Sigmoid colon (tissue), 7 donors: ENCODE results near the gene SEMA4B. TPM values are rescaled to one million over a fixed set of nuclear protein-coding genes. Genes with fewer than 3 reads are reported as not detected.

Source experiments
- DNase-seq: peaks from one replicate; pipeline ENCODE4 v3.0.0-alpha.2; 2019
- H3K27ac ChIP-seq, 4 donors: fragments of 200-600 bp; sonication (generic); one replicate each; pipeline ENCODE4 v1.5.1; 2016 to 2019; ENCODE audit warnings: mild to moderate bottlenecking in 1 of 4
- H3K27me3 ChIP-seq, 3 donors: fragments of 200-600 bp; sonication (generic); one replicate each; pipeline ENCODE4 v1.5.1; 2019; ENCODE audit warnings: mild to moderate bottlenecking in 1 of 3
- H3K36me3 ChIP-seq, 4 donors: fragments of 200-600 bp; sonication (generic); one replicate each; pipeline ENCODE4 v1.5.1; 2016 to 2019
- H3K4me1 ChIP-seq, 4 donors: fragments of 200-600 bp; sonication (generic); one replicate each; pipeline ENCODE4 v1.5.1; 2017 to 2019
- H3K4me3 ChIP-seq, 4 donors: fragments of 200-600 bp; sonication (generic); one replicate each; pipeline ENCODE4 v1.5.1; 2017 to 2019; ENCODE audit warnings: mild to moderate bottlenecking in 2 of 4, moderate library complexity in 1 of 4
- H3K9me3 ChIP-seq, 4 donors: fragments of 200-600 bp in 3 of 4; sonication (generic) in 3 of 4; one replicate each; pipeline versions ENCODE4 v1.5.1 to v1.6.1; 2013 to 2019
- EP300 ChIP-seq, 4 donors: sonication (generic); formaldehyde crosslinking; IDR thresholded peaks; one replicate each; pipeline ENCODE4 v1.6.1; 2017; ENCODE audit warnings: antibody characterized with exemption in 4 of 4
- POLR2A ChIP-seq, 2 donors: fragments of 450-650 bp; IDR thresholded peaks; one replicate each; pipeline ENCODE4 v1.6.1; 2016; ENCODE audit warnings: antibody characterized with exemption in 2 of 2, mild to moderate bottlenecking in 2 of 2, moderate library complexity in 2 of 2
- POLR2AphosphoS5 ChIP-seq, 4 donors: sonication (generic); formaldehyde crosslinking; IDR thresholded peaks; one replicate each; pipeline ENCODE4 v1.6.1; 2017; ENCODE audit warnings: antibody characterized with exemption in 4 of 4
- WGBS, 2 donors: extraction: QIAGEN DNeasy Blood & Tissue Kit; methylation state at CpG; one replicate each; pipeline ENCODE4 v1.1.7; 2013; 5-methylcytosine and 5-hydroxymethylcytosine counted together
- intact Hi-C: fragments of 100-400 bp; cut with DNase I; formaldehyde crosslinking; loops from one replicate; pipeline ENCODE4 v1.15.1; 2023
- polyA plus RNA-seq, 3 donors: library from polyadenylated mRNA; stranded (reverse); fragments of 200-250 nt; gene quantifications; one replicate each; pipeline ENCODE4 v1.2.3, GENCODE V29; 2013
- total RNA-seq, 4 donors: library from RNA; depleted of rRNA; stranded (reverse); fragments of >200 nt; gene quantifications; one replicate each; pipeline ENCODE4 v1.1.0, GENCODE V29; 2016
- TF ChIP-seq, protein P1 (sequence below), 4 experiments: fragments of 450-650 bp in 3 of 4; fragments of 200-600 bp in 1 of 4; IDR thresholded peaks; one replicate each; pipeline ENCODE4 v1.5.1; 2016 to 2019; ENCODE audit warnings: antibody characterized with exemption in 4 of 4, mild to moderate bottlenecking in 3 of 4, moderate library complexity in 2 of 4
- donor health status: healthy with polysubstance abuse.
- donor health status: Bipolar disorder and iron deficiency.
- donor health status: healthy.

The SEMA4B gene, protein sequence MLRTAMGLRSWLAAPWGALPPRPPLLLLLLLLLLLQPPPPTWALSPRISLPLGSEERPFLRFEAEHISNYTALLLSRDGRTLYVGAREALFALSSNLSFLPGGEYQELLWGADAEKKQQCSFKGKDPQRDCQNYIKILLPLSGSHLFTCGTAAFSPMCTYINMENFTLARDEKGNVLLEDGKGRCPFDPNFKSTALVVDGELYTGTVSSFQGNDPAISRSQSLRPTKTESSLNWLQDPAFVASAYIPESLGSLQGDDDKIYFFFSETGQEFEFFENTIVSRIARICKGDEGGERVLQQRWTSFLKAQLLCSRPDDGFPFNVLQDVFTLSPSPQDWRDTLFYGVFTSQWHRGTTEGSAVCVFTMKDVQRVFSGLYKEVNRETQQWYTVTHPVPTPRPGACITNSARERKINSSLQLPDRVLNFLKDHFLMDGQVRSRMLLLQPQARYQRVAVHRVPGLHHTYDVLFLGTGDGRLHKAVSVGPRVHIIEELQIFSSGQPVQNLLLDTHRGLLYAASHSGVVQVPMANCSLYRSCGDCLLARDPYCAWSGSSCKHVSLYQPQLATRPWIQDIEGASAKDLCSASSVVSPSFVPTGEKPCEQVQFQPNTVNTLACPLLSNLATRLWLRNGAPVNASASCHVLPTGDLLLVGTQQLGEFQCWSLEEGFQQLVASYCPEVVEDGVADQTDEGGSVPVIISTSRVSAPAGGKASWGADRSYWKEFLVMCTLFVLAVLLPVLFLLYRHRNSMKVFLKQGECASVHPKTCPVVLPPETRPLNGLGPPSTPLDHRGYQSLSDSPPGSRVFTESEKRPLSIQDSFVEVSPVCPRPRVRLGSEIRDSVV
- 10 to 100 TPM; 42.0 to 72.4 (median 58.6) TPM for total RNA-seq
- 10 to 100 TPM; 10.6 to 94.5 (median 11.4) TPM for polyA plus RNA-seq

DNA sequence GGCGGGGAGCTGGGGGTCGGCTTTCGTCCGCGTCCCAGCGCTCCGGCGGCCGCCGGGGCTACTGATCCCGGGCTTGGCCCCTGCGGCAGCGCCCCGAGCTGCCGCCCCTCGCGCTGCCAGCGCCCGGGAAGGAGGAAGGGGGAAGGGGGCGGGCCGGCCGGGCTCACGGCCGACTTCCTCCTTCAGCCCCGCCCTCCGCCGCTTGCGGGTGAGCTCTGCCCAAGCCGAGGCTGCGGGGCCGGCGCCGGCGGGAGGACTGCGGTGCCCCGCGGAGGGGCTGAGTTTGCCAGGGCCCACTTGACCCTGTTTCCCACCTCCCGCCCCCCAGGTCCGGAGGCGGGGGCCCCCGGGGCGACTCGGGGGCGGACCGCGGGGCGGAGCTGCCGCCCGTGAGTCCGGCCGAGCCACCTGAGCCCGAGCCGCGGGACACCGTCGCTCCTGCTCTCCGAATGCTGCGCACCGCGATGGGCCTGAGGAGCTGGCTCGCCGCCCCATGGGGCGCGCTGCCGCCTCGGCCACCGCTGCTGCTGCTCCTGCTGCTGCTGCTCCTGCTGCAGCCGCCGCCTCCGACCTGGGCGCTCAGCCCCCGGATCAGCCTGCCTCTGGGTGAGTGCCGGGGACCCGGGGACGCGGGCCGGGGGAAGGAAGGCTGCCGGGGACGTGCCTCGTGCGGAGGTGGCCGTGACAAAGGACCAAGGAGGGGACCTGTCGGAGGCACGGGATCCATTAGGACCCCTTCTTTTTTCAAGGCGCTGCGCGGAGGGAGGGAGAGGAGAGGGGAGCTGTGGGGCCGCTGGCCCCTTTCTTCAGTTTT lies at the start of gene SEMA4B:
Gene SEMA4B, plus strand, starts transcription at position 201 of the 814 bp plus-strand sequence. Its CDS starts 249 bp downstream, at position 450.
- H3K4me3 ChIP-seq: peak within 1 kb of the TSS; percentile 49 to 91 (median 81)
- peak; percentile 85 for DNase-seq
- H3K4me1 ChIP-seq: peaks cover 0 to 56% (median 53%) of the 10 kb centered on the region in 4 donors
- WGBS, 2 donors: 0 to 1% methylated on average over 88 of the region's 88 CpGs
- intact Hi-C loops: no loop called here
- no peaks in the 10 kb centered on the region for H3K27me3 ChIP-seq
- H3K9me3 ChIP-seq: no peaks in the 10 kb centered on the region
- TF ChIP-seq POLR2AphosphoS5 (IDR thresholded peaks at IDR 0.05) (peak; percentile 46 to 79 (median 62)), EP300 (IDR thresholded peaks at IDR 0.05) (no peak)
- peaks cover 0 to 11% (median 0%) of the 10 kb centered on the region in 4 donors for H3K36me3 ChIP-seq
- H3K27ac ChIP-seq: peak within 1 kb of the TSS; percentile 85 to 92 (median 88)

DNA sequence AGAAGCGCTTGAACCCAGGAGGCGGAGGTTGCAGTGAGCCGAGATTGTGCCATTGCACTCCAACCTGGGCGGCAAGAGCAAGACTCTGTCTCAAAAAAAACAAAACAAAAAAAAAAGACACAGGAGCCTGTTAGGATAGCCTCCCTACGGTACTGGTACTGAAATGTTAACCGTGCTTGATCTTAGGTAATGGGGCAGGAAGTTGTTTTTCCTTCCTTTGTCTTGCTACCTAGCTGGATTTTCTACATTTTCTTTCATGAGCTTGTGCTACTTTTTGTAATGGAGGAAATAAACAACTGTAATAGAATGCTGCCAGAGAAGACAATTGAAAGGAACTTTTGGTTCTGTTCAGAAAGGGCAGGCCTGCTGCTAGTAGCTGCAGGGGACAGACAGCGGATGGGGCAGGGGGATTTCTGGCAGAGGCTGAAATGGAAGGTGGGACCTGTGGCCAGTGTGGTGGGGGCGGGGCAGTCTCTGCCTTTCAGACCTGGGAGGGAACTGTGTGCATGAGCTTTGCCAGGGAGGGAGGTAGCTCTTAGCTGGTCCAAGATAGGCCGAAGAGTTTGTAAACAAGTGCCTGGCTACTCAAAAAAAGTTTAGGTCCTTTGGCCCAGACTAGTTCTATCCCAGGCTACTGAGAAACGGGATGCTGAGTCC lies 49.0 kb upstream of the SEMA4B start:
- 77 to 86% methylated on average over 10 of the region's 10 CpGs for WGBS, 2 donors
- Histone ChIP-seq H3K36me3 (no peaks in the 10 kb centered on the region), H3K27me3 (no peaks in the 10 kb centered on the region), H3K27ac (peak overlapping the region in 3 of 4 donors; percentile 7 to 72 (median 30)), H3K4me1 (peaks cover 0 to 42% (median 25%) of the 10 kb centered on the region in 4 donors), H3K4me3 (no peak overlapping the region), H3K9me3 (no peaks in the 10 kb centered on the region)
- DNase-seq: no peak
- TF ChIP-seq POLR2A (IDR thresholded peaks at IDR 0.05) (no peak), POLR2AphosphoS5 (IDR thresholded peaks at IDR 0.05) (no peak), EP300 (IDR thresholded peaks at IDR 0.05) (no peak)
- TF ChIP-seq, protein P1, sequence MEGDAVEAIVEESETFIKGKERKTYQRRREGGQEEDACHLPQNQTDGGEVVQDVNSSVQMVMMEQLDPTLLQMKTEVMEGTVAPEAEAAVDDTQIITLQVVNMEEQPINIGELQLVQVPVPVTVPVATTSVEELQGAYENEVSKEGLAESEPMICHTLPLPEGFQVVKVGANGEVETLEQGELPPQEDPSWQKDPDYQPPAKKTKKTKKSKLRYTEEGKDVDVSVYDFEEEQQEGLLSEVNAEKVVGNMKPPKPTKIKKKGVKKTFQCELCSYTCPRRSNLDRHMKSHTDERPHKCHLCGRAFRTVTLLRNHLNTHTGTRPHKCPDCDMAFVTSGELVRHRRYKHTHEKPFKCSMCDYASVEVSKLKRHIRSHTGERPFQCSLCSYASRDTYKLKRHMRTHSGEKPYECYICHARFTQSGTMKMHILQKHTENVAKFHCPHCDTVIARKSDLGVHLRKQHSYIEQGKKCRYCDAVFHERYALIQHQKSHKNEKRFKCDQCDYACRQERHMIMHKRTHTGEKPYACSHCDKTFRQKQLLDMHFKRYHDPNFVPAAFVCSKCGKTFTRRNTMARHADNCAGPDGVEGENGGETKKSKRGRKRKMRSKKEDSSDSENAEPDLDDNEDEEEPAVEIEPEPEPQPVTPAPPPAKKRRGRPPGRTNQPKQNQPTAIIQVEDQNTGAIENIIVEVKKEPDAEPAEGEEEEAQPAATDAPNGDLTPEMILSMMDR (IDR thresholded peaks at IDR 0.05): no peak
- intact Hi-C loops: loop anchor here (5.0 kb wide), 1 partner anchor 50 kb away; the partner anchor contains the start of gene IDH2

DNA sequence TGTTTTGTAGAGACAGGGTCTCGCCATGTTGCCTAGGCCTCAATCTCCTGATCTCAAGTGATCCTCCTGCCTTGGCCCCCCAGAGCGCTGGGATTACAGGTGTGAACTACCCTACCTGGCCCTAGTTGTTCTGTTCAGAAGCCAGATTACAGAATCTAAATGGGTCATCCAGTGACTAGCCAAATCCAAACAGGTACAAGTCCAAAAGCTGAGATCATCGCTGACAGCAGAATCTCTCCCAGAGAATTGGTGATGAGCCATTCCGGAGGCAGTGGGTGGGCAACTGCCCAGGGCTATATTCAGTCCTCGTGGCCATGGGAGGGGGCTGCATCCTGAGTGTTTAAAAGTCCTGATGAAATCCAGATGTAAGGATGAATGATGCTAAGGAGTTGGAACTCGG lies 47.5 kb upstream of the SEMA4B start:
- Histone ChIP-seq H3K36me3 (no peaks in the 10 kb centered on the region), H3K27ac (peak overlapping the region in 3 of 4 donors; percentile 17 to 72 (median 69)), H3K27me3 (no peaks in the 10 kb centered on the region), H3K4me1 (peaks cover 0 to 51% (median 32%) of the 10 kb centered on the region in 4 donors), H3K4me3 (no peak overlapping the region), H3K9me3 (no peaks in the 10 kb centered on the region)
- WGBS, 2 donors: 92 to 94% methylated on average over 6 of the region's 6 CpGs
- no peak for DNase-seq
- intact Hi-C loops: loop anchor here (5.0 kb wide), 1 partner anchor 51 kb away; the partner anchor contains the start of gene IDH2
- TF ChIP-seq, protein P1 (IDR thresholded peaks at IDR 0.05): no peak
- no peak for TF ChIP-seq POLR2AphosphoS5 (IDR thresholded peaks at IDR 0.05)
- TF ChIP-seq EP300 (IDR thresholded peaks at IDR 0.05): no peak
- TF ChIP-seq POLR2A (IDR thresholded peaks at IDR 0.05): no peak

DNA sequence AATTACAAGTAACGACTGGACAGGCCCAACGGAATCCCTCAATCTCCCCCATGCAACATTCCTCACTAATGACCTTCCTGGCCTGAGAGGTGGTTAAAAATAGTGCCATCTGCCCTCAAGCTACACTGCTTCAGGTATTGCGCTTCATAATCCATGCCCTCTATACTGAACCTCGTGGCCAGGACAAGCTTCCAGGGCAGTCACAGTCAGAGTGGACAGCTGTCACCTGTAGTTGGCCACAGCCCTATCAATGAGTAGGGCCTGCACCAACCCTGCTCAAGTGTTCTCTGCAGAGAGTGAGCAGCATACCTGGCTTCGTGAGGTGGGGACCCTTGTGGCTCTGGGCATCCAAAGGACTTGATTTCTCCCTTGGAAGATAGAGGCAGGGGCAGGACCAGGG lies 46.9 kb upstream of the SEMA4B start:
- TF ChIP-seq POLR2A (IDR thresholded peaks at IDR 0.05) (no peak), POLR2AphosphoS5 (IDR thresholded peaks at IDR 0.05) (no peak), EP300 (IDR thresholded peaks at IDR 0.05) (no peak)
- TF ChIP-seq, protein P1 (IDR thresholded peaks at IDR 0.05): no peak
- H3K4me1 ChIP-seq: peaks cover 0 to 51% (median 36%) of the 10 kb centered on the region in 4 donors
- peak overlapping the region in 3 of 4 donors; percentile 17 to 72 (median 69) for H3K27ac ChIP-seq
- no peaks in the 10 kb centered on the region for H3K27me3 ChIP-seq
- no peak overlapping the region for H3K4me3 ChIP-seq
- 92 to 95% methylated on average over 5 of the region's 5 CpGs for WGBS, 2 donors
- intact Hi-C loops: loop anchor here (5.0 kb wide), 1 partner anchor 52 kb away; the partner anchor contains the start of gene IDH2
- H3K36me3 ChIP-seq: no peaks in the 10 kb centered on the region
- H3K9me3 ChIP-seq: no peaks in the 10 kb centered on the region
- DNase-seq: no peak
